CD4-positive, alpha-beta T cell (primary cell): Measurements from ENCODE around the gene ABCC8. TPM values are rescaled to one million over a fixed set of nuclear protein-coding genes. Genes with fewer than 3 reads are reported as not detected.

Source experiments
- ATAC-seq: fragments of 200-7000 bp; cut with Tn5 transposase; one replicate; pipeline ENCODE4 v1.10.0; 2022; ENCODE audit warnings: mild to moderate bottlenecking; ENCODE audit not compliant: poor library complexity
- CTCF ChIA-PET: fragments of 350-600 bp; sonication (Branson Sonifier 250); formaldehyde crosslinking; loops from one replicate; lab custom pipeline; 2021; ENCODE audit warnings: antibody characterized with exemption, inconsistent platforms; lab: Charles Lee
- POLR2A ChIA-PET: fragments of 350-600 bp; sonication (Branson Sonifier 250); formaldehyde crosslinking; loops from one replicate; lab custom pipeline; 2021; ENCODE audit warnings: antibody characterized with exemption, inconsistent platforms; lab: Charles Lee
- DNase-seq, 14 experiments: peaks; one replicate each; pipeline ENCODE4 v3.0.0-alpha.2; 2013 to 2020; ENCODE audit warnings: mixed read lengths in 2 of 14
- H3K27ac ChIP-seq, 2 donors: one replicate each; pipeline versions ENCODE4 v1.5.1 to v1.7.0; 2013; ENCODE audit warnings: low read length in 2 of 2, low read depth in 1 of 2, mild to moderate bottlenecking in 1 of 2
- H3K27me3 ChIP-seq, 2 experiments: 1 replicate in 1 of 2; 2 replicates in 1 of 2; pipeline versions ENCODE4 v1.6.1 to v1.7.0; 2013; ENCODE audit warnings: low read length in 2 of 2, control low read depth in 1 of 2, mild to moderate bottlenecking in 1 of 2, moderate library complexity in 1 of 2; ENCODE audit not compliant: insufficient read depth in 2 of 2, control insufficient read depth in 1 of 2
- H3K36me3 ChIP-seq: one replicate; pipeline ENCODE4 v1.6.1; 2013; ENCODE audit warnings: low read length, control low read depth; ENCODE audit not compliant: insufficient read depth
- H3K4me1 ChIP-seq: one replicate; pipeline ENCODE4 v1.6.1; 2013; ENCODE audit warnings: low read length, control low read depth; ENCODE audit not compliant: insufficient read depth
- H3K4me3 ChIP-seq: one replicate; pipeline ENCODE4 v1.5.1; 2013; ENCODE audit warnings: mild to moderate bottlenecking, low read length, moderate library complexity
- H3K9me3 ChIP-seq, 2 experiments: 1 replicate in 1 of 2; 2 replicates in 1 of 2; pipeline versions ENCODE4 v1.6.1 to v1.7.0; 2013; ENCODE audit warnings: low read length in 2 of 2, mild to moderate bottlenecking in 2 of 2, control low read depth in 1 of 2, moderate library complexity in 1 of 2; ENCODE audit not compliant: control insufficient read depth in 1 of 2, insufficient read depth in 1 of 2
- H3K27ac Mint-ChIP-seq: one replicate; pipeline ENCODE4 v1.8.0; 2020; ENCODE audit warnings: mixed read lengths
- H3K27me3 Mint-ChIP-seq: one replicate; pipeline ENCODE4 v1.8.0; 2021; ENCODE audit warnings: mixed read lengths
- H3K36me3 Mint-ChIP-seq: one replicate; pipeline ENCODE4 v1.8.0; 2021; ENCODE audit warnings: low read depth, mixed read lengths
- H3K4me1 Mint-ChIP-seq: one replicate; pipeline ENCODE4 v1.8.0; 2021; ENCODE audit warnings: low read depth, mixed read lengths
- H3K4me3 Mint-ChIP-seq: one replicate; pipeline ENCODE4 v1.8.0; 2020; ENCODE audit warnings: mild to moderate bottlenecking, mixed read lengths
- H3K9me3 Mint-ChIP-seq: one replicate; pipeline ENCODE4 v1.8.0; 2020; ENCODE audit warnings: mixed read lengths
- CTCF ChIP-seq: fragments of 200-600 bp; IDR thresholded peaks from one replicate; pipeline ENCODE4 v1.8.0; 2022; ENCODE audit warnings: antibody characterized with exemption, mild to moderate bottlenecking
- intact Hi-C, 2 experiments: fragments of 100-400 bp; cut with DNase I in 1 of 2; cut with micrococcal nuclease in 1 of 2; formaldehyde crosslinking; loops; one replicate each; pipeline versions ENCODE4 v1.15.1 to v1.9.0; 2023 to 2025; cut with DNase I, micrococcal nuclease
- total RNA-seq, 174 experiments: library from RNA in 2 of 174; stranded (reverse) in 2 of 174; gene quantifications; one replicate each; pipeline ENCODE4 v1.2.3 and lab custom pipeline; 2021 to 2026

The ABCC8 gene
- total RNA-seq, 2 experiments from 2014 or later = not detected

- Histone ChIP-seq H3K4me3 (no peak overlapping the region), H3K4me1 (no peaks in the 10 kb centered on the region), H3K36me3 (no peaks in the 10 kb centered on the region), H3K27me3 (no peaks in the 10 kb centered on the region), H3K9me3 (no peaks in the 10 kb centered on the region), H3K27ac (no peak overlapping the region)
- H3K9me3 Mint-ChIP-seq = no peaks in the 10 kb centered on the region
- TF ChIP-seq CTCF = no peak
- POLR2A ChIA-PET = no interaction called here
- H3K4me1 Mint-ChIP-seq = no peaks in the 10 kb centered on the region
- H3K36me3 Mint-ChIP-seq = no peaks in the 10 kb centered on the region
- ATAC-seq (no peak), DNase-seq (no peak)
- intact Hi-C loops = no loop called here
- no peaks in the 10 kb centered on the region for H3K27me3 Mint-ChIP-seq
- CTCF ChIA-PET = no interaction called here
- H3K27ac Mint-ChIP-seq = no peak overlapping the region
- no peak overlapping the region for H3K4me3 Mint-ChIP-seq
Measured at GRCh38 chr11:17401316-17401715, 75.3 kb downstream of the ABCC8 start.

GRCh38 chr11:17400048-17400775 is 76.4 kb downstream of the ABCC8 start:
- Mint-ChIP-seq H3K27me3 (no peaks in the 10 kb centered on the region), H3K4me3 (no peak overlapping the region), H3K9me3 (no peaks in the 10 kb centered on the region), H3K27ac (no peak overlapping the region), H3K36me3 (no peaks in the 10 kb centered on the region), H3K4me1 (no peaks in the 10 kb centered on the region)
- ChIA-PET POLR2A (no interaction called here), CTCF (no interaction called here)
- no peak for DNase-seq
- no peaks in the 10 kb centered on the region for H3K36me3 ChIP-seq
- intact Hi-C loops = no loop called here
- TF ChIP-seq CTCF = no peak
- no peaks in the 10 kb centered on the region for H3K9me3 ChIP-seq
- H3K4me3 ChIP-seq = no peak overlapping the region
- H3K27me3 ChIP-seq = no peaks in the 10 kb centered on the region
- no peaks in the 10 kb centered on the region for H3K4me1 ChIP-seq
- no peak for ATAC-seq
- no peak overlapping the region for H3K27ac ChIP-seq

GRCh38 chr11:17399236-17399635 is 77.4 kb downstream of the ABCC8 start:
- H3K4me1 Mint-ChIP-seq = no peaks in the 10 kb centered on the region
- H3K27me3 Mint-ChIP-seq = no peaks in the 10 kb centered on the region
- no peak overlapping the region for H3K27ac ChIP-seq
- POLR2A ChIA-PET = no interaction called here
- no peak overlapping the region for H3K4me3 Mint-ChIP-seq
- ATAC-seq (no peak), DNase-seq (no peak)
- intact Hi-C loops = no loop called here
- TF ChIP-seq CTCF = no peak
- no peaks in the 10 kb centered on the region for H3K9me3 ChIP-seq
- H3K36me3 ChIP-seq = no peaks in the 10 kb centered on the region
- no peak overlapping the region for H3K27ac Mint-ChIP-seq
- CTCF ChIA-PET = no interaction called here
- H3K27me3 ChIP-seq = no peaks in the 10 kb centered on the region
- H3K9me3 Mint-ChIP-seq = no peaks in the 10 kb centered on the region
- H3K4me3 ChIP-seq = no peak overlapping the region
- no peaks in the 10 kb centered on the region for H3K4me1 ChIP-seq
- H3K36me3 Mint-ChIP-seq = no peaks in the 10 kb centered on the region
